H1 (cell line): ENCODE results near the gene USHBP1. TPM values are rescaled to one million over a fixed set of nuclear protein-coding genes. Genes with fewer than 3 reads are reported as not detected.

ENCODE experiments used
- JUN ChIP-seq: IDR thresholded peaks from 2 replicates; pipeline ENCODE4 v1.6.1; 2011; ENCODE audit warnings: low read depth, mild to moderate bottlenecking, improper control_type of control experiment, low read length
- RFX5 ChIP-seq: IDR thresholded peaks from 2 replicates; pipeline ENCODE4 v1.6.1; 2011; ENCODE audit warnings: low read depth, low read length, improper control_type of control experiment, borderline replicate concordance
- polyA plus RNA-seq, 7 experiments: library from polyadenylated mRNA; depleted of rRNA in 3 of 7; stranded (reverse) in 5 of 7; unstranded in 2 of 7; fragments of >200 nt in 5 of 7; fragments of 200-250 nt in 2 of 7; gene quantifications; 1 replicate in 5 of 7; 2 replicates in 1 of 7; 4 replicates in 1 of 7; pipeline versions ENCODE4 v1.2.1 to v1.2.3, GENCODE V29; 2011 to 2013; ENCODE audit warnings: missing spikeins in 2 of 7, mixed read lengths in 2 of 7
- total RNA-seq: library from RNA; stranded (reverse); fragmentation: NEBNext Ultra II Directional; extraction: Animal tissue kit (Norgen Biotek cat#: 25700); gene quantifications from 2 replicates; pipeline ENCODE4 v1.2.1, GENCODE V29; 2021

The USHBP1 gene
- total and polyA plus RNA-seq, 2 of the 8 experiments (the other 6 are each of a cell fraction or from before 2014, with no cell fraction given): 5.0 to 7.5 TPM

- no peak for TF ChIP-seq RFX5
- no peak for TF ChIP-seq JUN
These were observed 49.2 kb downstream of the USHBP1 start, which contains the start of gene USE1 (continued) for GRCh38 chr19:17215127-17215971.
